ENCODE measurements around the gene KCNMA1.

KCNMA1 gene

DNA sequence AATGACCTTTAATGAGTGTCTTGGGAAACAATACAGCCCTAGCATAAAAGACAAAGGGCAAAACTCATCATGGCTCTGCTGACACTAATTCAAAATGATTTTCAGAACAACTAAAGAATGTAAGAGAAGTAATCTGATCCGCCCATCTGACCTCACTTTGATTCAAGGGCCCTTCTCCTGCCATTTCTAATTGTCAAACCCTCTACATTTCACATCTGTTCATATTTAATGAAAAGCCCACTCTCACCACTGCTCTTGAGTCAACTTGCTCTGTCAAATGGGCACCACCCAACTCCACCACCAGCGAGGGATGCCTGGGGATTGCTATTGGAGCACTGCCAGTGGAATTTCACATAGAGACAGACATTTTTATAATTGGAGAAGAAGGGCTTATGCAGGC, 639.2 kb downstream of the KCNMA1 start:
- Histone ChIP-seq H3K9me3 (ENCODE audit: control insufficient read depth, low read length) (no peaks in the 10 kb centered on the region), H3K14ac (ENCODE audit: low read length in 2 of 2) (no peak overlapping the region), H2AFZ (ENCODE audit: low read depth, low read length) (no peak overlapping the region), H3K4ac (ENCODE audit: low read depth in 1 of 2, low read length in 2 of 2) (no peak overlapping the region), H3K27ac (ENCODE audit: low read length, poor library complexity, severe bottlenecking) (no peak overlapping the region), H3K36me3 (ENCODE audit: control insufficient read depth in 1 of 2, insufficient read depth in 2 of 2, low read depth in 1 of 2, low read length in 2 of 2) (no peaks in the 10 kb centered on the region), H4K91ac (ENCODE audit: low read length) (no peak overlapping the region), H3K4me2 (ENCODE audit: low read length, poor library complexity, severe bottlenecking) (no peak overlapping the region), H3K27me3 (ENCODE audit: control insufficient read depth in 1 of 2, insufficient read depth in 1 of 2, low read length in 2 of 2) (no peaks in the 10 kb centered on the region), H3K4me1 (ENCODE audit: control insufficient read depth, insufficient read depth, low read depth, low read length) (peaks cover 4% of the 10 kb centered on the region), H2BK120ac (ENCODE audit: low read depth, low read length) (no peak overlapping the region), H2BK12ac (ENCODE audit: low read length in 2 of 2) (no peak overlapping the region), H3K18ac (ENCODE audit: low read depth in 1 of 2, low read length in 2 of 2) (no peak overlapping the region), H3K23ac (ENCODE audit: low read length in 2 of 2) (no peak overlapping the region), H3K9ac (ENCODE audit: low read length) (no peak overlapping the region), H2AK5ac (ENCODE audit: low read length, severe bottlenecking) (no peak overlapping the region), H2BK5ac (ENCODE audit: low read depth, low read length, poor library complexity, severe bottlenecking) (no peak overlapping the region), H2BK15ac (ENCODE audit: low read depth, poor library complexity, severe bottlenecking) (no peak overlapping the region), H3K79me1 (replicated peaks; ENCODE audit: low read length, poor library complexity, severe bottlenecking) (no peaks in the 10 kb centered on the region), H4K8ac (ENCODE audit: low read length) (no peak overlapping the region), H3K4me3 (ENCODE audit: insufficient read depth in 1 of 2, low read depth in 1 of 2, low read length in 2 of 2) (no peak overlapping the region)
- 88% methylated on average over 2 of the region's 2 CpGs for WGBS
- no peak for DNase-seq

DNA sequence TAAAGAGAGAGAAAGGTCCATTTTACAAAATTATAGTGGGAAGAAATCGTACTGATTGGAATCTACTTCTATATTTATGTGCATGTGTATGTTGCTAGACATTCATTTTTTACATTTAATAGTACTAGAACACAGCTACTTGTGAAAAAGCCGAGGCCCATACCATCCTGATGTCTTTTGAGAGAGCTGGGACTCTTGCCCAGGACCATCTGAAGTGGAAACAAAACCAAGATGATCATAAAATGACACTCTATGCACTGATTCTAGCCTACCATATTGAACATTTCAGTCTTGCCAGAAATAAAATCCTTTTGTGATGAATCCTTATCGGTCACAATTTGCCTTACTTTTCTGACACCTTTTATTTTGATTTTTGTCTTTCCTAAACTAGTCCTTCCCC, 640.0 kb downstream of the KCNMA1 start:
- WGBS = 96% methylated on average over 2 of the region's 3 CpGs

DNA sequence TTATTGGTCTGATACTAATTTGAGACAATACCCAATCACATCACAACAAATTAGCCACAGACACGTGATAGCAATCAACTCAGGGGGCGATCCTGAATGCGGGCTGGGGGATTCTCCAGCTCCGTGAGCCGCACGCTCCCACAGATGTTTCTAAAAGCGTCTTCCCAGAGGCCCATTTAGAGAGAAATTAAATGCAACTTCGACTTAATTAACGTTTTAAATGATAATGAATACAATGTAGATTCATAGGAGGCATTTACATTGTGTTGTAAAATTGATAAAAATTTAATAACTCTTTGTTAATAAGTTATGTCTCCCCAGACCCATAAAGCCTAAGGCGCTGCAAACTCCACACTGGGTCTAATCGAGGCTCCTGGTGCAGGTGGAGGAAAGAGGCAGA, 642.6 kb downstream of the KCNMA1 start:
- H2AFZ ChIP-seq (ENCODE audit: low read depth, low read length) = no peak overlapping the region
- no peak overlapping the region for H2BK12ac ChIP-seq (ENCODE audit: low read length in 2 of 2)
- no peaks in the 10 kb centered on the region for H3K9me3 ChIP-seq (ENCODE audit: control insufficient read depth, low read length)
- H3K4me1 ChIP-seq (ENCODE audit: control insufficient read depth, insufficient read depth, low read depth, low read length) = no peaks in the 10 kb centered on the region
- no peak overlapping the region for H4K8ac ChIP-seq (ENCODE audit: low read length)
- no peak overlapping the region for H3K9ac ChIP-seq (ENCODE audit: low read length)
- no peak overlapping the region for H3K23ac ChIP-seq (ENCODE audit: low read length in 2 of 2)
- H3K18ac ChIP-seq (ENCODE audit: low read depth in 1 of 2, low read length in 2 of 2) = no peak overlapping the region
- no peak overlapping the region for H3K4me3 ChIP-seq (ENCODE audit: insufficient read depth in 1 of 2, low read depth in 1 of 2, low read length in 2 of 2)
- no peak overlapping the region for H2BK120ac ChIP-seq (ENCODE audit: low read depth, low read length)
- no peaks in the 10 kb centered on the region for H3K36me3 ChIP-seq (ENCODE audit: control insufficient read depth in 1 of 2, insufficient read depth in 2 of 2, low read depth in 1 of 2, low read length in 2 of 2)
- no peak for DNase-seq
- no peak overlapping the region for H4K91ac ChIP-seq (ENCODE audit: low read length)
- no peak overlapping the region for H2BK15ac ChIP-seq (ENCODE audit: low read depth, poor library complexity, severe bottlenecking)
- H3K4ac ChIP-seq (ENCODE audit: low read depth in 1 of 2, low read length in 2 of 2) = no peak overlapping the region
- no peak overlapping the region for H3K4me2 ChIP-seq (ENCODE audit: low read length, poor library complexity, severe bottlenecking)
- no peak overlapping the region for H3K14ac ChIP-seq (ENCODE audit: low read length in 2 of 2)
- H3K27me3 ChIP-seq (ENCODE audit: control insufficient read depth in 1 of 2, insufficient read depth in 1 of 2, low read length in 2 of 2) = no peaks in the 10 kb centered on the region
- H3K27ac ChIP-seq (ENCODE audit: low read length, poor library complexity, severe bottlenecking) = no peak overlapping the region
- H2AK5ac ChIP-seq (ENCODE audit: low read length, severe bottlenecking) = no peak overlapping the region
- no peaks in the 10 kb centered on the region for H3K79me1 ChIP-seq (replicated peaks; ENCODE audit: low read length, poor library complexity, severe bottlenecking)
- WGBS = 98% methylated on average over 9 of the region's 11 CpGs
- no peak overlapping the region for H2BK5ac ChIP-seq (ENCODE audit: low read depth, low read length, poor library complexity, severe bottlenecking)

More for the DNA sequence above, 640.0 kb downstream of the KCNMA1 start:
- no peak overlapping the region for H3K23ac ChIP-seq (ENCODE audit: low read length in 2 of 2)
- H3K79me1 ChIP-seq (replicated peaks; ENCODE audit: low read length, poor library complexity, severe bottlenecking) = no peaks in the 10 kb centered on the region
- no peak overlapping the region for H3K18ac ChIP-seq (ENCODE audit: low read depth in 1 of 2, low read length in 2 of 2)
- no peaks in the 10 kb centered on the region for H3K36me3 ChIP-seq (ENCODE audit: control insufficient read depth in 1 of 2, insufficient read depth in 2 of 2, low read depth in 1 of 2, low read length in 2 of 2)
- H3K9ac ChIP-seq (ENCODE audit: low read length) = no peak overlapping the region
- H4K8ac ChIP-seq (ENCODE audit: low read length) = no peak overlapping the region
- no peak overlapping the region for H2BK5ac ChIP-seq (ENCODE audit: low read depth, low read length, poor library complexity, severe bottlenecking)
- no peak overlapping the region for H2BK120ac ChIP-seq (ENCODE audit: low read depth, low read length)
- no peaks in the 10 kb centered on the region for H3K9me3 ChIP-seq (ENCODE audit: control insufficient read depth, low read length)
- no peak for DNase-seq
- no peak overlapping the region for H2BK15ac ChIP-seq (ENCODE audit: low read depth, poor library complexity, severe bottlenecking)
- H3K27me3 ChIP-seq (ENCODE audit: control insufficient read depth in 1 of 2, insufficient read depth in 1 of 2, low read length in 2 of 2) = no peaks in the 10 kb centered on the region
- no peak overlapping the region for H2BK12ac ChIP-seq (ENCODE audit: low read length in 2 of 2)
- no peak overlapping the region for H3K4me3 ChIP-seq (ENCODE audit: insufficient read depth in 1 of 2, low read depth in 1 of 2, low read length in 2 of 2)
- no peak overlapping the region for H4K91ac ChIP-seq (ENCODE audit: low read length)
- no peak overlapping the region for H2AK5ac ChIP-seq (ENCODE audit: low read length, severe bottlenecking)
- no peak overlapping the region for H3K4ac ChIP-seq (ENCODE audit: low read depth in 1 of 2, low read length in 2 of 2)
- no peak overlapping the region for H3K14ac ChIP-seq (ENCODE audit: low read length in 2 of 2)
- no peak overlapping the region for H3K4me2 ChIP-seq (ENCODE audit: low read length, poor library complexity, severe bottlenecking)
- H2AFZ ChIP-seq (ENCODE audit: low read depth, low read length) = no peak overlapping the region
- H3K4me1 ChIP-seq (ENCODE audit: control insufficient read depth, insufficient read depth, low read depth, low read length) = peaks cover 4% of the 10 kb centered on the region
- no peak overlapping the region for H3K27ac ChIP-seq (ENCODE audit: low read length, poor library complexity, severe bottlenecking)

DNA sequence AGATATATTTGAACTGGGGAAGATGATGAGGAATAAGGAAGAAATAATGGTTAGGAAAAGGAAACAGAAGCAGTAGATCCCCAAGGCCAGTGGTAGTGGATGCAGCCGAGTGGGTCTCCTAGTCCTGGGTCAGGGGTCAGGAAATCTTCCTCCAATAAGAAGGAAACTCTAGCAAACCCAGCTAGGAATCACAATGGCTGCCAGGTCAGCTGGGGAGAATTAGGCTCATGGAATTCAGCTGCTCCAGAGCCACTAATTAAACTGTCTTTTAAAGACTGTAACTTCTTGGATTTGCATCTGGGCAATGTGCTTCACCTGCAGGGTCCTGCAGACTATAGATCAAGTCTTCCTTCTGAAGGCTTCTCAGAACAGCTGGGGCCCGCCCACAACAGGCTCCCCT, 644.4 kb downstream of the KCNMA1 start:
- H3K23ac ChIP-seq (ENCODE audit: low read length in 2 of 2) = no peak overlapping the region
- no peaks in the 10 kb centered on the region for H3K79me1 ChIP-seq (replicated peaks; ENCODE audit: low read length, poor library complexity, severe bottlenecking)
- WGBS = 90% methylated on average over 2 of the region's 2 CpGs
- H2BK15ac ChIP-seq (ENCODE audit: low read depth, poor library complexity, severe bottlenecking) = no peak overlapping the region
- H3K4ac ChIP-seq (ENCODE audit: low read depth in 1 of 2, low read length in 2 of 2) = no peak overlapping the region
- no peak overlapping the region for H2AK5ac ChIP-seq (ENCODE audit: low read length, severe bottlenecking)
- H2AFZ ChIP-seq (ENCODE audit: low read depth, low read length) = no peak overlapping the region
- no peak overlapping the region for H3K18ac ChIP-seq (ENCODE audit: low read depth in 1 of 2, low read length in 2 of 2)
- H4K8ac ChIP-seq (ENCODE audit: low read length) = no peak overlapping the region
- no peaks in the 10 kb centered on the region for H3K4me1 ChIP-seq (ENCODE audit: control insufficient read depth, insufficient read depth, low read depth, low read length)
- H3K14ac ChIP-seq (ENCODE audit: low read length in 2 of 2) = no peak overlapping the region
- no peak overlapping the region for H3K4me2 ChIP-seq (ENCODE audit: low read length, poor library complexity, severe bottlenecking)
- H3K36me3 ChIP-seq (ENCODE audit: control insufficient read depth in 1 of 2, insufficient read depth in 2 of 2, low read depth in 1 of 2, low read length in 2 of 2) = no peaks in the 10 kb centered on the region
- no peak for DNase-seq
- H2BK12ac ChIP-seq (ENCODE audit: low read length in 2 of 2) = no peak overlapping the region
- no peak overlapping the region for H3K9ac ChIP-seq (ENCODE audit: low read length)
- no peak overlapping the region for H2BK5ac ChIP-seq (ENCODE audit: low read depth, low read length, poor library complexity, severe bottlenecking)
- H3K27ac ChIP-seq (ENCODE audit: low read length, poor library complexity, severe bottlenecking) = no peak overlapping the region
- no peak overlapping the region for H2BK120ac ChIP-seq (ENCODE audit: low read depth, low read length)
- no peaks in the 10 kb centered on the region for H3K9me3 ChIP-seq (ENCODE audit: control insufficient read depth, low read length)
- H4K91ac ChIP-seq (ENCODE audit: low read length) = no peak overlapping the region
- no peak overlapping the region for H3K4me3 ChIP-seq (ENCODE audit: insufficient read depth in 1 of 2, low read depth in 1 of 2, low read length in 2 of 2)
- H3K27me3 ChIP-seq (ENCODE audit: control insufficient read depth in 1 of 2, insufficient read depth in 1 of 2, low read length in 2 of 2) = no peaks in the 10 kb centered on the region

Measured in mesenchymal stem cell (in vitro differentiated cells and primary cell).